Mesenchymal stem cell (in vitro differentiated cells and primary cell): ENCODE measurements around the gene GPS1.

Experiments
- DNase-seq: peaks from one replicate; pipeline ENCODE4 v3.0.0-alpha.2; 2013
- H2AFZ ChIP-seq: one replicate; pipeline ENCODE4 v1.6.1; 2013; ENCODE audit warnings: low read depth, mild to moderate bottlenecking, control low read depth, inconsistent platforms, low read length, moderate library complexity
- H2AK5ac ChIP-seq: 2 replicates; pipeline ENCODE4 v1.6.1; 2013; ENCODE audit warnings: low read length, moderate library complexity, mild to moderate bottlenecking, inconsistent platforms; ENCODE audit not compliant: severe bottlenecking
- H2BK120ac ChIP-seq: one replicate; pipeline ENCODE4 v1.6.1; 2013; ENCODE audit warnings: low read depth, mild to moderate bottlenecking, inconsistent platforms, low read length, moderate library complexity
- H2BK12ac ChIP-seq, 2 experiments: one replicate each; pipeline ENCODE4 v1.6.1; 2013; ENCODE audit warnings: inconsistent platforms in 2 of 2, low read length in 2 of 2, mild to moderate bottlenecking in 2 of 2, moderate library complexity in 2 of 2, control low read depth in 1 of 2
- H2BK15ac ChIP-seq: one replicate; pipeline ENCODE4 v1.6.1; 2013; ENCODE audit warnings: mild to moderate bottlenecking, low read depth, inconsistent platforms; ENCODE audit not compliant: poor library complexity, severe bottlenecking
- H2BK5ac ChIP-seq: 2 replicates; pipeline ENCODE4 v1.6.1; 2013; ENCODE audit warnings: low read depth, mild to moderate bottlenecking, low read length, control low read depth, inconsistent platforms; ENCODE audit not compliant: poor library complexity, severe bottlenecking
- H3K14ac ChIP-seq, 2 experiments: one replicate each; pipeline ENCODE4 v1.6.1; 2013; ENCODE audit warnings: inconsistent platforms in 2 of 2, low read length in 2 of 2, control low read depth in 1 of 2, mild to moderate bottlenecking in 1 of 2, moderate library complexity in 1 of 2
- H3K18ac ChIP-seq, 2 experiments: one replicate each; pipeline ENCODE4 v1.6.1; 2013; ENCODE audit warnings: inconsistent platforms in 2 of 2, low read length in 2 of 2, control low read depth in 1 of 2, low read depth in 1 of 2, mild to moderate bottlenecking in 1 of 2
- H3K23ac ChIP-seq, 2 experiments: one replicate each; pipeline ENCODE4 v1.6.1; 2013; ENCODE audit warnings: inconsistent platforms in 2 of 2, low read length in 2 of 2, mild to moderate bottlenecking in 2 of 2, moderate library complexity in 2 of 2, control low read depth in 1 of 2
- H3K27ac ChIP-seq: 2 replicates; pipeline ENCODE4 v1.5.1; 2013; ENCODE audit warnings: mild to moderate bottlenecking, moderate library complexity, low read length, control low read depth, inconsistent platforms; ENCODE audit not compliant: poor library complexity, severe bottlenecking
- H3K27me3 ChIP-seq, 2 experiments: 2 replicates each; pipeline versions ENCODE4 v1.6.1 to v1.7.0; 2013; ENCODE audit warnings: low read length in 2 of 2, mild to moderate bottlenecking in 2 of 2, moderate library complexity in 2 of 2, control low read depth in 1 of 2, inconsistent platforms in 1 of 2; ENCODE audit not compliant: control insufficient read depth in 1 of 2, insufficient read depth in 1 of 2
- H3K36me3 ChIP-seq, 2 experiments: 2 replicates each; pipeline versions ENCODE4 v1.6.1 to v1.7.0; 2013; ENCODE audit warnings: low read length in 2 of 2, control low read depth in 1 of 2, inconsistent platforms in 1 of 2, low read depth in 1 of 2, mild to moderate bottlenecking in 1 of 2; ENCODE audit not compliant: insufficient read depth in 2 of 2, control insufficient read depth in 1 of 2
- H3K4ac ChIP-seq, 2 experiments: one replicate each; pipeline ENCODE4 v1.6.1; 2013; ENCODE audit warnings: inconsistent platforms in 2 of 2, low read length in 2 of 2, mild to moderate bottlenecking in 2 of 2, moderate library complexity in 2 of 2, control low read depth in 1 of 2, low read depth in 1 of 2
- H3K4me1 ChIP-seq: 2 replicates; pipeline ENCODE4 v1.6.1; 2013; ENCODE audit warnings: low read depth, low read length, control low read depth; ENCODE audit not compliant: control insufficient read depth, insufficient read depth
- H3K4me2 ChIP-seq: 2 replicates; pipeline ENCODE4 v1.6.1; 2013; ENCODE audit warnings: low read length, mild to moderate bottlenecking, inconsistent platforms; ENCODE audit not compliant: poor library complexity, severe bottlenecking
- H3K4me3 ChIP-seq, 2 experiments: 2 replicates each; pipeline versions ENCODE4 v1.5.1 to v1.7.0; 2013; ENCODE audit warnings: low read length in 2 of 2, mild to moderate bottlenecking in 2 of 2, control low read depth in 1 of 2, low read depth in 1 of 2; ENCODE audit not compliant: insufficient read depth in 1 of 2
- H3K79me1 ChIP-seq: replicated peaks from 2 replicates; pipeline ENCODE4 v1.6.1; 2013; ENCODE audit warnings: mild to moderate bottlenecking, control low read depth, low read length, inconsistent platforms; ENCODE audit not compliant: poor library complexity, severe bottlenecking
- H3K9ac ChIP-seq: 2 replicates; pipeline ENCODE4 v1.7.0; 2013; ENCODE audit warnings: mild to moderate bottlenecking, low read length, moderate library complexity
- H3K9me3 ChIP-seq: 2 replicates; pipeline ENCODE4 v1.7.0; 2013; ENCODE audit warnings: mild to moderate bottlenecking, low read length; ENCODE audit not compliant: control insufficient read depth
- H4K8ac ChIP-seq: one replicate; pipeline ENCODE4 v1.6.1; 2013; ENCODE audit warnings: inconsistent platforms, mild to moderate bottlenecking, low read length, moderate library complexity
- H4K91ac ChIP-seq: one replicate; pipeline ENCODE4 v1.6.1; 2013; ENCODE audit warnings: mild to moderate bottlenecking, low read length, inconsistent platforms
- WGBS: methylation state at CpG from one replicate; pipeline ENCODE4 v1.1.7; 2013; ENCODE audit warnings: mixed read lengths; 5-methylcytosine and 5-hydroxymethylcytosine counted together

The GPS1 gene

GRCh38 chr17:82060001-82060380, 8.3 kb downstream of the GPS1 start:
- H2BK120ac ChIP-seq, result no peak overlapping the region
- H3K4me1 ChIP-seq, result peaks cover 23% of the 10 kb centered on the region
- H3K9ac ChIP-seq, result no peak overlapping the region
- no peak overlapping the region for H3K14ac ChIP-seq
- no peak overlapping the region for H3K23ac ChIP-seq
- DNase-seq, result no peak
- H4K8ac ChIP-seq, result no peak overlapping the region
- peaks cover 21% of the 10 kb centered on the region for H3K79me1 ChIP-seq
- H2BK5ac ChIP-seq, result no peak overlapping the region
- peaks cover 78 to 94% of the 10 kb centered on the region in 2 experiments for H3K36me3 ChIP-seq
- no peaks in the 10 kb centered on the region for H3K9me3 ChIP-seq
- no peak overlapping the region for H3K4ac ChIP-seq
- no peak overlapping the region for H2BK12ac ChIP-seq
- H2AFZ ChIP-seq, result no peak overlapping the region
- no peak overlapping the region for H3K4me2 ChIP-seq
- no peaks in the 10 kb centered on the region for H3K27me3 ChIP-seq
- H3K27ac ChIP-seq, result no peak overlapping the region
- H3K4me3 ChIP-seq, result no peak overlapping the region
- no peak overlapping the region for H4K91ac ChIP-seq
- H2AK5ac ChIP-seq, result no peak overlapping the region
- 94% methylated on average over 16 of the region's 16 CpGs for WGBS
- no peak overlapping the region for H3K18ac ChIP-seq
- H2BK15ac ChIP-seq, result no peak overlapping the region

- H3K23ac ChIP-seq, result no peak overlapping the region
- H3K4me3 ChIP-seq, result no peak overlapping the region
- H3K36me3 ChIP-seq, result peaks cover 74 to 88% of the 10 kb centered on the region in 2 experiments
- peaks cover 21% of the 10 kb centered on the region for H3K4me1 ChIP-seq
- no peak overlapping the region for H2BK5ac ChIP-seq
- H3K27ac ChIP-seq, result no peak overlapping the region
- H3K27me3 ChIP-seq, result no peaks in the 10 kb centered on the region
- no peak overlapping the region for H2BK12ac ChIP-seq
- H3K4me2 ChIP-seq, result no peak overlapping the region
- no peak overlapping the region for H3K14ac ChIP-seq
- no peak overlapping the region for H4K91ac ChIP-seq
- no peak overlapping the region for H2BK15ac ChIP-seq
- no peak overlapping the region for H2BK120ac ChIP-seq
- WGBS, result 91% methylated on average over 14 of the region's 14 CpGs
- no peak overlapping the region for H4K8ac ChIP-seq
- no peak overlapping the region for H2AFZ ChIP-seq
- H3K9ac ChIP-seq, result no peak overlapping the region
- H3K18ac ChIP-seq, result no peak overlapping the region
- H3K4ac ChIP-seq, result no peak overlapping the region
- no peak overlapping the region for H2AK5ac ChIP-seq
- H3K79me1 ChIP-seq, result peaks cover 16% of the 10 kb centered on the region
- DNase-seq, result no peak
- no peaks in the 10 kb centered on the region for H3K9me3 ChIP-seq
Observed at GRCh38 chr17:82060614-82061013, 8.9 kb downstream of the GPS1 start.

- Histone ChIP-seq H3K9me3 (no peaks in the 10 kb centered on the region), H3K4me1 (peaks cover 24% of the 10 kb centered on the region), H3K23ac (no peak overlapping the region), H3K79me1 (peaks cover 17% of the 10 kb centered on the region), H4K8ac (no peak overlapping the region), H3K18ac (no peak overlapping the region), H3K4ac (no peak overlapping the region), H2AFZ (no peak overlapping the region), H4K91ac (no peak overlapping the region), H3K14ac (no peak overlapping the region), H2BK15ac (no peak overlapping the region), H3K9ac (no peak overlapping the region), H3K36me3 (peaks cover 67 to 81% of the 10 kb centered on the region in 2 experiments), H3K4me2 (no peak overlapping the region), H2BK5ac (no peak overlapping the region), H2AK5ac (no peak overlapping the region), H3K27me3 (no peaks in the 10 kb centered on the region), H3K4me3 (no peak overlapping the region), H2BK12ac (no peak overlapping the region), H3K27ac (no peak overlapping the region), H2BK120ac (no peak overlapping the region)
- no peak for DNase-seq
- WGBS, result 94% methylated on average over 33 of the region's 34 CpGs
Observed at GRCh38 chr17:82061047-82061925, 9.6 kb downstream of the GPS1 start.

GRCh38 chr17:82062076-82062983, 10.6 kb downstream of the GPS1 start:
- Histone ChIP-seq H3K4me1 (peaks cover 25% of the 10 kb centered on the region), H2BK5ac (no peak overlapping the region), H4K8ac (no peak overlapping the region), H3K27me3 (no peaks in the 10 kb centered on the region), H2BK120ac (no peak overlapping the region), H3K14ac (no peak overlapping the region), H3K4me2 (no peak overlapping the region), H3K23ac (no peak overlapping the region), H3K79me1 (peaks cover 15% of the 10 kb centered on the region), H3K36me3 (peaks cover 58 to 71% of the 10 kb centered on the region in 2 experiments), H3K9ac (no peak overlapping the region), H3K18ac (no peak overlapping the region), H3K4ac (no peak overlapping the region), H2BK12ac (no peak overlapping the region), H4K91ac (no peak overlapping the region), H3K27ac (no peak overlapping the region), H2BK15ac (no peak overlapping the region), H2AFZ (no peak overlapping the region), H2AK5ac (no peak overlapping the region), H3K4me3 (no peak overlapping the region), H3K9me3 (no peaks in the 10 kb centered on the region)
- 92% methylated on average over 23 of the region's 24 CpGs for WGBS
- DNase-seq, result no peak
